ENCODE data around the gene RYR2.

GRCh38 chr1:237040823-237041222 lies 1.2 kb upstream of the RYR2 start:
- TF ChIP-seq CTCF (IDR thresholded peaks at IDR 0.05) (no peak), POLR2A (IDR thresholded peaks at IDR 0.05) (no peak)

Data from heart left ventricle (tissue), 13 donors.